Measurements from ENCODE around the gene C16orf78. TPM values are rescaled to one million over a fixed set of nuclear protein-coding genes. Genes with fewer than 3 reads are reported as not detected.
A peak's percentile ranks its signal among the peaks of the same experiment; 100 is the strongest.

Gene C16orf78
- total and polyA plus RNA-seq, 2 of the 8 experiments (the other 6 are each of a cell fraction or from before 2014, with no cell fraction given), result not detected

GRCh38 chr16:49332589-49333258 is 40.9 kb upstream of the C16orf78 start (continued):
- TF ChIP-seq HDAC2 (IDR thresholded peaks at IDR 0.05; ENCODE audit: borderline replicate concordance in 1 of 2, low read depth in 2 of 2, low read length in 2 of 2) (peak in 1 of 2 experiments; percentile 64; a peak in 1 of 4 replicates), TEAD4 (IDR thresholded peaks at IDR 0.05; ENCODE audit: low read depth, low read length) (no peak)
